GM12891 (cell line): ENCODE data around the gene SCP2.
"Not testable (repeated sequence)": the region's sequence is repeated elsewhere in the genome, so short reads cannot be mapped to it uniquely, and the experiment has no call there.

Experiments used
- DNase-seq: peaks from one replicate; pipeline ENCODE4 v3.0.0; 2011; ENCODE audit warnings: low spot score; ENCODE audit not compliant: insufficient read length
- FAIRE-seq: peaks from 2 replicates; lab custom pipeline; 2011; peaks lifted over from hg19 to GRCh38; lab: Jason Lieb, UNC
- PAX5 ChIP-seq: IDR thresholded peaks from 2 replicates; pipeline ENCODE4 v1.6.1; 2011; ENCODE audit warnings: low read length, moderate library complexity, mild to moderate bottlenecking; ENCODE audit not compliant: insufficient read depth, severe bottlenecking
- POLR2A ChIP-seq: IDR thresholded peaks from 2 replicates; pipeline ENCODE4 v1.6.1; 2011; ENCODE audit warnings: low read depth, low read length, control low read depth
- POLR2AphosphoS5 ChIP-seq: IDR thresholded peaks from 2 replicates; pipeline ENCODE4 v1.6.1; 2011; ENCODE audit warnings: low read depth, low read length, control low read depth
- POU2F2 ChIP-seq: IDR thresholded peaks from 2 replicates; pipeline ENCODE4 v1.6.1; 2011; ENCODE audit warnings: low read depth, mild to moderate bottlenecking, control low read depth, low read length, moderate library complexity
- SPI1 ChIP-seq: IDR thresholded peaks from 2 replicates; pipeline ENCODE4 v1.6.1; 2011; ENCODE audit warnings: low read depth, low read length, control low read depth
- TAF1 ChIP-seq: IDR thresholded peaks from 2 replicates; pipeline ENCODE4 v1.6.1; 2011; ENCODE audit warnings: low read depth, low read length, control low read depth

The SCP2 gene

DNA sequence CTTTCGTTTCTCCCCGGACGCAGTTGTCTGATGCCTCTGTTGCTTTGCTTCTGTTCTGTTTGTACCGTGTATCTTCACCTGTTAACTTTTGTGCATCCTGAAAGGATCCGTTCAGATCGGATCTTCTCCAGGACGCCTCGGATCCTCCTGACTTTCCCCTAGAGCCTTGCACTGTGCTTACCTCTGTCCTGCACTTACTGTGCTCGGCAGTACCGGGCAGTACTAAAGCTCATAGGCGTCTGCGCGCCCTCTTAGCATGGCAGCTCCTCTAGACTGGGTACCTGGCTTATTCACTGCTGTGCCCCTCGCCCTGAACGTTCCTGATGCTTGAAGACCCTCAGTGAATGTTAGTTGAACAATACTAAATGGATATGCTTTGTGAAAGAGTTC is 934 bp downstream of the SCP2 start:
- DNase-seq: no peak
- peak; percentile 80 for FAIRE-seq
- no peak for TF ChIP-seq POLR2A
- no peak for TF ChIP-seq SPI1
- TF ChIP-seq PAX5: no peak
- TF ChIP-seq TAF1: no peak
- TF ChIP-seq POLR2AphosphoS5: no peak
- TF ChIP-seq POU2F2: no peak

- DNase-seq (no peak), FAIRE-seq (no peak)
- TF ChIP-seq PAX5 (no peak), POU2F2 (no peak)
Measured at GRCh38 chr1:52929019-52929418, 1.9 kb downstream of the SCP2 start.

- TF ChIP-seq TAF1: no peak
- no peak for TF ChIP-seq POU2F2
- TF ChIP-seq PAX5: no peak
- no peak for TF ChIP-seq POLR2A
- TF ChIP-seq POLR2AphosphoS5: no peak
- no peak for TF ChIP-seq SPI1
- no peak for FAIRE-seq
Measured at GRCh38 chr1:52937433-52938182, 10.5 kb downstream of the SCP2 start.

DNA sequence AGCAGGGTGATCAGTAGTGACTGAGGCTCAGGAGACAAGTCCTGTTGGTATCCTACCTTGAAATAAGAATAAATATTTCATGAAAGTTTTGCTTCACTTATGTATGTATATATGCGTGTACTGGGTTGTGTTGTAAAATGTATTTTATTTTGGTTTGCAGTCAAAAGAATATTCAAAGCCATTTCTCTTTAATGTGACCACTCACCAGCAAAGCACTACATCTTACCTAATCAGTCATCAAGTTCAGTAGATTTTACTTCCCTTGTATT is 11.0 kb downstream of the SCP2 start:
- FAIRE-seq (no peak), DNase-seq (no peak)
- TF ChIP-seq PAX5 (no peak), SPI1 (no peak), POLR2AphosphoS5 (no peak), POU2F2 (no peak), POLR2A (no peak)

More at GRCh38 chr1:52937433-52938182, 10.5 kb downstream of the SCP2 start:
- DNase-seq: no peak

GRCh38 chr1:52943876-52944416 is 16.9 kb downstream of the SCP2 start:
- no peak for TF ChIP-seq SPI1
- no peak for TF ChIP-seq POU2F2
- TF ChIP-seq POLR2A: no peak
- no peak for TF ChIP-seq TAF1
- no peak for TF ChIP-seq POLR2AphosphoS5
- TF ChIP-seq PAX5: no peak
- FAIRE-seq (no peak), DNase-seq (no peak)

DNA sequence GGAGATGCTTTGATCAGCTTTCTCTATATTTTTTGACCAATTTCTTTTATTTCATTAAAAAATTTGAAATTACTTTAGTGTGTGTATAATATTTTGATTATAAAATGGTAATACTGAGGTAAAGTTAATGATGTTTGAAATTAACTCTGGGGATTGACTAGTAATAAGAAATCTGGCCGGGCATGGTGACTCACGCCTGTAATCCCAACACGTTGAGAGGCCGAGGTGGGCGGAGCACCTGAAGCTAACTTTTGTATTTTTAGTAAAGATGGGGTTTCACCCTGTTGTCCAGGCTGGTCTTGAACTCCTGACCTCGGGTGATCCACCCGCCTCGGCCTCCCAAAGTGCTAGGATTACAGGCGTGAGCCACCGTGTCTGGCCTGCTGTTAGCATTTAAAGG is 17.5 kb downstream of the SCP2 start:
- no peak for DNase-seq
- no peak for FAIRE-seq
- no peak for TF ChIP-seq PAX5
- TF ChIP-seq POLR2AphosphoS5: no peak

DNA sequence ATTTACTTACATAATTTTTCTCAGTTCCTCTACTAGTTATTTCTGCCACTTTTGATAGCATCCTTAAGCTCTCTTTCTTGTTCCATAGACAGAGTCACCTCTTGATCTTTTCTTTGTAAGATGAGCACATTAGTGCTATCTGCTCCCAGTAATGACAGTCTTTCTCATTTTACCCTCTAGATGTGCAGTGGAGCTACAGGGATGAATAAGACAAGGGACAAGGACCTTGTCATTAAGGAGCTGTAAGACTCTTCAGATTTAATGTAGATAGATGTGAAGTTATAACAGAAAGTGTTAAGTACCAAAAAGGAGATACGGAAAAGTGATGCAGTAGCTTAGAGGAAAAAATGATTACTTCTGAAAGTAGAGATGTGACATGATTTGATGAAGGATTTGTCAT is 20.4 kb downstream of the SCP2 start:
- FAIRE-seq: no peak
- no peak for DNase-seq
- TF ChIP-seq SPI1 (peak; percentile 42; the same call in 1 of the 2 replicates), POLR2AphosphoS5 (no peak)

GRCh38 chr1:52949602-52950001 is 22.5 kb downstream of the SCP2 start:
- not testable (repeated sequence) for FAIRE-seq, DNase-seq

DNA sequence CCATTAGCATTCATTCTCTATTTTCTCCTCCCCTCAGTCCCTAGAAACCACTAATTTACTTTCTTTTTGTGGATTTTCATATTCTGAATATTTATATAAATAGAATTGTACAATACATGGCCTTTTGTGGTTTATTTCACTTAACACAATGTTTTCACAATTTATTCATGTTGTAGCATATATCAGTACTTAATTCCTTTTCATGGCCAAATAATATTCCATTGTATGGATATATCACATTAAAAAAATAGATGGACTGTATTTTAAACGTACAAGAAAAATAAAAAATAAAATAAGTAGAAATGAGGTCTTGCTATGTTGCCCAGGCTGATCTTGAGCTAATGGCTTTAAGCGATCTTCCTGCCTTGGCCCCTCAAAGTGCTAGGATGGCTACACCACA is 25.0 kb downstream of the SCP2 start:
- FAIRE-seq (no peak), DNase-seq (no peak)
- TF ChIP-seq POLR2A (no peak), POLR2AphosphoS5 (no peak), POU2F2 (no peak), SPI1 (no peak), TAF1 (no peak), PAX5 (no peak)

DNA sequence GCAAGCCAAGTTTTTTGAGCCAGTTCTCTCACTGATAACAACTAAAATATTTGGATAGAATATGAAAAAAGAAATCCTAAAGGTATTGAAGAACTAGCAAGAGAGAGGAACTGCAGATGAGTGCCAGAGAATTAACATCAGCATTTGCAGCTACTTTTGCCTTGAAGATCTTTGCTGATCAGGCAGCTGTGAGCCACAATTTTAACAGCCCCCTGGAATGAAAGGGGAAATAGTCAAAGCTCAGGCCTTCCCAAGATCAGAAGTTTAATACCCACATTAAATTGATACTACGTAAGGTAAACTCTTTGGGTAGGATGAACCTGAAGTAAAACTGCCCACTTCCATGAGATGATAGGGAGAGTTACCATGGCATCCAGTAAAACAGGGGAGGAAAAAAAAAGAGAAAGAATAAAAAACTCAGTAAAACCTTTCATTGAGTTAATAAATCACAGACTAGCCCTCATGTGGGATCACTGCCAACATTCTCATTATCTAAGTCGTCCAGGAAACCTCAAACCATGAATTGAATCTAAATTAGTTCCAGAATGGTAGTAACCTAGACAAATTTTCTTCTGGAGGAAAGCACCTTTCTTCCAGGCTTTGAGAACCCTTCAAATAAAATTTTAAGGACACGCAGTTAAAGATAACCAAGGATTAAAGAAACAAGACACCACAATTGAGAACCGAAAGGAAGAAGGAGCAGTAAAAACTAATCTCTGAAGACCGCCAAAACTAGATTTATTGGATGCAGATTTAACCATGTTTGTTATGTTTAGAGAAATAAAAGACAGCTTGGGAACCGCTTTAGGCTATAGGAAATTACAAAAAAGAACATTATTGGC is 28.3 kb downstream of the SCP2 start:
- TF ChIP-seq PAX5 (no peak), SPI1 (no peak), POLR2A (no peak), POU2F2 (no peak)
- FAIRE-seq (no peak), DNase-seq (no peak)
